H9 (cell line): ENCODE data around the gene ANHX. TPM values are rescaled to one million over a fixed set of nuclear protein-coding genes. Genes with fewer than 3 reads are reported as not detected.

Source experiments
- DNase-seq: peaks from one replicate; pipeline ENCODE4 v3.0.0-alpha.2; 2017
- H2AFZ ChIP-seq: one replicate; pipeline ENCODE4 v1.6.1; 2013; ENCODE audit warnings: mild to moderate bottlenecking, low read length, control low read depth, moderate library complexity
- H2AK5ac ChIP-seq: 2 replicates; pipeline ENCODE4 v1.6.1; 2013; ENCODE audit warnings: low read length, control low read depth, mixed read lengths; ENCODE audit not compliant: insufficient read length
- H2BK120ac ChIP-seq: one replicate; pipeline ENCODE4 v1.6.1; 2013; ENCODE audit warnings: low read depth, mild to moderate bottlenecking, low read length, control low read depth, inconsistent platforms; ENCODE audit not compliant: poor library complexity, severe bottlenecking
- H2BK12ac ChIP-seq: 2 replicates; pipeline ENCODE4 v1.6.1; 2013; ENCODE audit warnings: low read length, control low read depth, mixed read lengths, low read depth; ENCODE audit not compliant: insufficient read length
- H2BK15ac ChIP-seq: 2 replicates; pipeline ENCODE4 v1.6.1; 2013; ENCODE audit warnings: low read depth, low read length, control low read depth
- H2BK20ac ChIP-seq: one replicate; pipeline ENCODE4 v1.6.1; 2013; ENCODE audit warnings: low read depth, mild to moderate bottlenecking, low read length, control low read depth, inconsistent platforms; ENCODE audit not compliant: poor library complexity, severe bottlenecking
- H2BK5ac ChIP-seq: 2 replicates; pipeline ENCODE4 v1.6.1; 2013; ENCODE audit warnings: low read length, control low read depth, mixed read lengths; ENCODE audit not compliant: insufficient read length
- H3K14ac ChIP-seq: 2 replicates; pipeline ENCODE4 v1.6.1; 2013; ENCODE audit warnings: low read length, control low read depth; ENCODE audit not compliant: insufficient read depth
- H3K18ac ChIP-seq: 2 replicates; pipeline ENCODE4 v1.6.1; 2013; ENCODE audit warnings: low read depth, mild to moderate bottlenecking, mixed read lengths, low read length, control low read depth; ENCODE audit not compliant: insufficient read length
- H3K23ac ChIP-seq: 2 replicates; pipeline ENCODE4 v1.6.1; 2013; ENCODE audit warnings: low read length, control low read depth, mixed read lengths, low read depth; ENCODE audit not compliant: insufficient read length
- H3K23me2 ChIP-seq: 2 replicates; pipeline ENCODE4 v1.6.1; 2013; ENCODE audit warnings: low read depth, mild to moderate bottlenecking, mixed read lengths, low read length, control low read depth; ENCODE audit not compliant: insufficient read length, poor library complexity, severe bottlenecking
- H3K27ac ChIP-seq: 2 replicates; pipeline ENCODE4 v1.5.1; 2013; ENCODE audit warnings: low read length, control low read depth, mixed read lengths, low read depth; ENCODE audit not compliant: insufficient read length
- H3K27me3 ChIP-seq: 2 replicates; pipeline ENCODE4 v1.6.1; 2013; ENCODE audit warnings: low read length, control low read depth, inconsistent platforms; ENCODE audit not compliant: insufficient read depth
- H3K4ac ChIP-seq: 2 replicates; pipeline ENCODE4 v1.6.1; 2013; ENCODE audit warnings: low read depth, mild to moderate bottlenecking, control low read depth, inconsistent platforms, low read length, moderate library complexity
- H3K4me1 ChIP-seq: 2 replicates; pipeline ENCODE4 v1.6.1; 2013; ENCODE audit warnings: low read length, control low read depth, inconsistent platforms; ENCODE audit not compliant: insufficient read depth
- H3K4me2 ChIP-seq: 2 replicates; pipeline ENCODE4 v1.6.1; 2013; ENCODE audit warnings: low read length, control low read depth, mixed read lengths; ENCODE audit not compliant: insufficient read length, insufficient read depth
- H3K56ac ChIP-seq: 2 replicates; pipeline ENCODE4 v1.6.1; 2013; ENCODE audit warnings: low read depth, mild to moderate bottlenecking, mixed read lengths, low read length, control low read depth; ENCODE audit not compliant: insufficient read length
- H3K79me1 ChIP-seq: 2 replicates; pipeline ENCODE4 v1.6.1; 2013; ENCODE audit warnings: low read depth, mild to moderate bottlenecking, moderate library complexity, low read length, control low read depth, inconsistent platforms; ENCODE audit not compliant: insufficient read depth, poor library complexity, severe bottlenecking
- H3K79me2 ChIP-seq: 2 replicates; pipeline ENCODE4 v1.6.1; 2013; ENCODE audit warnings: low read length, control low read depth, inconsistent platforms; ENCODE audit not compliant: insufficient read depth
- H3K9ac ChIP-seq: 2 replicates; pipeline ENCODE4 v1.6.1; 2013; ENCODE audit warnings: low read length, control low read depth, mixed read lengths; ENCODE audit not compliant: insufficient read length; ENCODE audit errors: extremely low read depth
- H3K9me3 ChIP-seq: one replicate; pipeline ENCODE4 v1.6.1; 2013; ENCODE audit warnings: low read depth, low read length, inconsistent platforms; ENCODE audit not compliant: control insufficient read depth
- H3T11ph ChIP-seq: one replicate; pipeline ENCODE4 v1.6.1; 2013; ENCODE audit warnings: mild to moderate bottlenecking, low read length, control low read depth, inconsistent platforms
- H4K20me1 ChIP-seq: one replicate; pipeline ENCODE4 v1.6.1; 2013; ENCODE audit not compliant: control insufficient read depth, insufficient read length, insufficient read depth
- H4K5ac ChIP-seq: 2 replicates; pipeline ENCODE4 v1.6.1; 2013; ENCODE audit warnings: low read depth, mild to moderate bottlenecking, mixed read lengths, low read length, control low read depth; ENCODE audit not compliant: insufficient read length
- H4K8ac ChIP-seq: replicated peaks from 2 replicates; pipeline ENCODE4 v1.6.1; 2013; ENCODE audit warnings: low read length, control low read depth, mixed read lengths, low read depth; ENCODE audit not compliant: insufficient read length
- H4K91ac ChIP-seq: 2 replicates; pipeline ENCODE4 v1.6.1; 2013; ENCODE audit warnings: low read depth, mild to moderate bottlenecking, moderate library complexity, mixed read lengths, low read length, control low read depth; ENCODE audit not compliant: insufficient read length
- H3K27ac Mint-ChIP-seq, 3 experiments: 2 replicates in 2 of 3; 3 replicates in 1 of 3; pipeline ENCODE4 v1.8.0; 2020 to 2021; ENCODE audit warnings: mixed read lengths in 3 of 3, mild to moderate bottlenecking in 1 of 3, moderate library complexity in 1 of 3
- H3K27me3 Mint-ChIP-seq: 2 replicates; pipeline ENCODE4 v1.8.0; 2021; ENCODE audit warnings: low read depth, mild to moderate bottlenecking, moderate library complexity, mixed read lengths
- H3K36me3 Mint-ChIP-seq, 3 experiments: 2 replicates in 2 of 3; 3 replicates in 1 of 3; pipeline ENCODE4 v1.8.0; 2020 to 2021; ENCODE audit warnings: low read depth in 3 of 3, mixed read lengths in 3 of 3; ENCODE audit not compliant: insufficient read depth in 1 of 3
- H3K4me1 Mint-ChIP-seq, 2 experiments: 2 replicates each; pipeline ENCODE4 v1.8.0; 2020; ENCODE audit warnings: mixed read lengths in 2 of 2
- H3K4me3 Mint-ChIP-seq, 2 experiments: 2 replicates in 1 of 2; 3 replicates in 1 of 2; pipeline ENCODE4 v1.8.0; 2020 to 2021; ENCODE audit warnings: mild to moderate bottlenecking in 2 of 2, mixed read lengths in 2 of 2, moderate library complexity in 1 of 2
- H3K9me3 Mint-ChIP-seq, 2 experiments: 2 replicates in 1 of 2; 3 replicates in 1 of 2; pipeline ENCODE4 v1.8.0; 2020; ENCODE audit warnings: mild to moderate bottlenecking in 2 of 2, mixed read lengths in 2 of 2, moderate library complexity in 1 of 2
- CTCF ChIP-seq: fragments of 200-600 bp; sonication (generic); conservative IDR thresholded peaks from 3 replicates; pipeline ENCODE4 v1.8.0; 2021; ENCODE audit warnings: antibody characterized with exemption, mild to moderate bottlenecking
- WGBS: extraction: QIAGEN DNeasy Blood & Tissue Kit; methylation state at CpG from one replicate; pipeline ENCODE4 v1.1.7; 2013; ENCODE audit warnings: missing lambda C conversion rate, low lambda C conversion rate, mixed read lengths; ENCODE audit not compliant: insufficient read length; ENCODE audit errors: extremely low coverage; 5-methylcytosine and 5-hydroxymethylcytosine counted together
- total RNA-seq: library from RNA; stranded (reverse); gene quantifications from 2 replicates; pipeline ENCODE4 v1.2.1, GENCODE V29; 2021

The ANHX gene
- total RNA-seq, 1 experiment from 2014 or later: not detected

GRCh38 chr12:133236144-133236543 lies 467 bp upstream of the ANHX start:
- no peak for DNase-seq
- H4K91ac ChIP-seq: no peak overlapping the region
- H3K56ac ChIP-seq: no peak overlapping the region
- no peak overlapping the region for H3K14ac ChIP-seq
- no peaks in the 10 kb centered on the region for H3K4me1 ChIP-seq
- H2AFZ ChIP-seq: no peak overlapping the region
- H3K4me1 Mint-ChIP-seq: no peaks in the 10 kb centered on the region
- no peak overlapping the region for H2AK5ac ChIP-seq
- H3K27ac ChIP-seq: no peak overlapping the region
- peaks cover 85% of the 10 kb centered on the region for H3K9me3 ChIP-seq
- H4K5ac ChIP-seq: no peak overlapping the region
- H3K23me2 ChIP-seq: no peaks in the 10 kb centered on the region
- H3K36me3 Mint-ChIP-seq: peaks cover 14 to 34% (median 23%) of the 10 kb centered on the region in 3 experiments
- no peaks in the 10 kb centered on the region for H3K27me3 ChIP-seq
- TF ChIP-seq CTCF: no peak
- no peak overlapping the region for H3K4ac ChIP-seq
- peaks cover 78% of the 10 kb centered on the region in 2 experiments for H3K9me3 Mint-ChIP-seq
- no peak overlapping the region for H3K18ac ChIP-seq
- no CpG with 5 or more reads among the region's 44 CpGs for WGBS
- no peaks in the 10 kb centered on the region for H4K20me1 ChIP-seq
- no peak overlapping the region for H3K4me2 ChIP-seq
- no peak overlapping the region for H4K8ac ChIP-seq
- H2BK5ac ChIP-seq: no peak overlapping the region
- H3K27ac Mint-ChIP-seq: no peak overlapping the region
- no peak overlapping the region for H2BK15ac ChIP-seq
- no peaks in the 10 kb centered on the region for H3K79me2 ChIP-seq
- H3T11ph ChIP-seq: no peak overlapping the region
- no peak overlapping the region for H2BK12ac ChIP-seq
- H2BK120ac ChIP-seq: no peak overlapping the region
- no peak overlapping the region for H3K9ac ChIP-seq
- no peak overlapping the region for H3K23ac ChIP-seq
- H3K4me3 Mint-ChIP-seq: no peak overlapping the region
- no peak overlapping the region for H2BK20ac ChIP-seq
- no peaks in the 10 kb centered on the region for H3K79me1 ChIP-seq
- H3K27me3 Mint-ChIP-seq: peaks cover 1% of the 10 kb centered on the region
